ENCODE results near the gene AGBL5. TPM values are rescaled to one million over a fixed set of nuclear protein-coding genes. Genes with fewer than 3 reads are reported as not detected.
A peak's percentile ranks its signal among the peaks of the same experiment; 100 is the strongest.

AGBL5 gene
- total RNA-seq, 2 donors from 2014 or later, result 20.0 to 22.9 TPM

DNA sequence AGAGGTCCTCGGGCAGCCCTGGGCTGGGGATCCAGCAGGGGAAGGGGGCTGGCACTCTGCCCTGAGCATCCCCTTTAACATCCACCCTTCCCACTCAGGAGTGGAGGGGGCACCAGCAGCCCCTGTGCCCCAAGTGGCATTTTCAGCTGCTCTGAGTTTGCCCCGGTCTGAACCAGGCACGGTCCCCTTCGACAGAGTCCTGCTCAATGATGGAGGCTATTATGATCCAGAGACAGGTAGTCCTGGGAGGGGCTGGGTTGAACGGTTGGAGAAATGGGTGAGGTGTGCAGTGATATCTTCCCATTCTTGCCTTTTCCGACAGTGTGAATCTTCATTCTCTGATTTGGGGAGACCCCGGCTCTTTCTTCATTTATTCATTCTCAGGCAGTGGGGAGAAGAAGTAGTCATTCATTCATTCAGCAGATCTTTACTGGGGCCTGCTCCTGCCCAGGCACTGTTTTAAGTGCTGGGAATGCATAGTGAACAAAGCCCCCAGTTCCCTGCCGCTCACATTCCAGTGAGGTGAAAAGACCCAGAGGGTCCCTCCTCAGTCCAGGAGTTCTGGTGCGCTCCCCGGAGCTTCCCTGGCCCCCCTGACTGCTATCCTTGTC lies 33.7 kb downstream of the AGBL5 start:
- intact Hi-C loops (cut with DNase I), result loop anchor here (5.0 to 10.0 kb wide), 2 partner anchors 50 to 113 kb away; partner anchors contain the start of genes TMEM214 (in 2 of the 2) and MAPRE3 (in 1 of the 2)
- no peak for DNase-seq (ENCODE audit: low spot score)

DNA sequence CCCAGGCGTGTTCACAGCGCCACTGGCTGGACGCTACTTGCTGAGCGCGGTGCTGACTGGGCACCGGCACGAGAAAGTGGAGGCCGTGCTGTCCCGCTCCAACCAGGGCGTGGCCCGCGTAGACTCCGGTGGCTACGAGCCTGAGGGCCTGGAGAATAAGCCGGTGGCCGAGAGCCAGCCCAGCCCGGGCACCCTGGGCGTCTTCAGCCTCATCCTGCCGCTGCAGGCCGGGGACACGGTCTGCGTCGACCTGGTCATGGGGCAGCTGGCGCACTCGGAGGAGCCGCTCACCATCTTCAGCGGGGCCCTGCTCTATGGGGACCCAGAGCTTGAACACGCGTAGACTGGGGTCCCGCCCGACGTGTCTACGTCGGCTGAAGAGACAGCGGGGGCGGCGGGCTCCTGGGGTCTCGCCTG lies 34.2 kb downstream of the AGBL5 start:
- intact Hi-C loops (cut with DNase I), result loop anchor here (2.0 to 10.0 kb wide), 3 partner anchors 33 to 113 kb away; partner anchors contain the start of genes TMEM214 (in 2 of the 2) and MAPRE3 (in 1 of the 2)
- DNase-seq (ENCODE audit: low spot score), result peak; percentile 94

DNA sequence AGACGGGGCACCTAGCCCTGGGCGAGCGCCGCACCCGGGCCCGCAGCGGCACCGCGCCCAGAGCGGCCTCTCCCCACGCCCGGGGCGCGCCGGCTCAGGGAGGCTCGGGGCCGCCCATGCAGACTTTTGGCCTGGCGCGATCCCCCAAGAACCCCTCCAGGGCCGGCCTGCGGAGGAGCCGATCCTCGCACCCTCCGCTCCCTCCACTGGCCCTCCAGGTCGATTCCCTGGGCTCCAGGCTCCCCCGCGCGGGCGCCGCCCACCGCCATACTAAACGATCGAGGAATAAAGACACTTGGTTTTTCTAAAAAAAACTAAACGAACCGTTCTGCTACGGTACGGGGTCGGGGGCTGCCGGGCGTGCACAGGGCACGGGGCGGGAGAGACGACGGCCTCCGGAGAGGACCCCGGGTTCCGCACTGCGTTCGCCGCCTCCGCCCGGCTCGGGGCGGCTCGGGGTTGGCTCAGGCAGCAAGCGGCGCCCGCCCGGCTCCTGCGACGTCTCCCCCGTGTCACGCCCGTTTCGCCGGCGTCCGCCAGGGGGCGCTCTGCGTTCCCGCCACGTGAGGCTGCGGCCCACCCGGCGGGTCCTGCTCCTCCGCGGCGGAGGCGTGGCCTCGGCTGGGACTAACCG lies 34.7 kb downstream of the AGBL5 start:
- intact Hi-C loops (cut with DNase I), result loop anchor here (2.0 to 10.0 kb wide), 3 partner anchors 33 to 114 kb away; partner anchors contain the start of genes TMEM214 (in 2 of the 2) and MAPRE3 (in 1 of the 2)
- DNase-seq (ENCODE audit: low spot score), result peak; percentile 99

DNA sequence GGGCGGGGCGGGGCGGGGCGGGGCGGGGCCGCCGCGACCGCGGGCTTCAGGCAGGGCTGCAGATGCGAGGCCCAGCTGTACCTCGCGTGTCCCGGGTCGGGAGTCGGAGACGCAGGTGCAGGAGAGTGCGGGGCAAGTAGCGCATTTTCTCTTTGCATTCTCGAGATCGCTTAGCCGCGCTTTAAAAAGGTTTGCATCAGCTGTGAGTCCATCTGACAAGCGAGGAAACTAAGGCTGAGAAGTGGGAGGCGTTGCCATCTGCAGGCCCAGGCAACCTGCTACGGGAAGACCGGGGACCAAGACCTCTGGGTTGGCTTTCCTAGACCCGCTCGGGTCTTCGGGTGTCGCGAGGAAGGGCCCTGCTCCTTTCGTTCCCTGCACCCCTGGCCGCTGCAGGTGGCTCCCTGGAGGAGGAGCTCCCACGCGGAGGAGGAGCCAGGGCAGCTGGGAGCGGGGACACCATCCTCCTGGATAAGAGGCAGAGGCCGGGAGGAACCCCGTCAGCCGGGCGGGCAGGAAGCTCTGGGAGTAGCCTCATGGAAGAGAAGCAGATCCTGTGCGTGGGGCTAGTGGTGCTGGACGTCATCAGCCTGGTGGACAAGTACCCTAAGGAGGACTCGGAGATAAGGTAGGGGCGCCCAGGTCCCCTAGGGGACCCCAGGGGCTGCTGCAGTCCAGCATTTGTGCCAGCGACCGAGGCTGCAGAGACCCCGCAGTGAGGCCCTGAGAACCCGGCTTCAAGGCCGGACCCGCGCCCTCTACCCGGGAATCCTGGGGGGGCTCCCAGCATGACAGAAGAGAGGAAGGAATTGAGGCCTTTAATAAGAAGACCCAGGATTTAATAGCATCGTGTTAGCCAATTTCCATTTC lies 35.5 kb downstream of the AGBL5 start, which contains the start of gene KHK:
Gene KHK, plus strand, starts transcription at position 49 of the 870 bp plus-strand sequence. Its CDS starts 488 bp downstream, at position 537.
- DNase-seq (ENCODE audit: low spot score), result no peak
- intact Hi-C loops (cut with DNase I), result loop anchor here (2.0 to 10.0 kb wide), 3 partner anchors 34 to 115 kb away; partner anchors contain the start of genes TMEM214 (in 2 of the 2) and MAPRE3 (in 1 of the 2)

DNA sequence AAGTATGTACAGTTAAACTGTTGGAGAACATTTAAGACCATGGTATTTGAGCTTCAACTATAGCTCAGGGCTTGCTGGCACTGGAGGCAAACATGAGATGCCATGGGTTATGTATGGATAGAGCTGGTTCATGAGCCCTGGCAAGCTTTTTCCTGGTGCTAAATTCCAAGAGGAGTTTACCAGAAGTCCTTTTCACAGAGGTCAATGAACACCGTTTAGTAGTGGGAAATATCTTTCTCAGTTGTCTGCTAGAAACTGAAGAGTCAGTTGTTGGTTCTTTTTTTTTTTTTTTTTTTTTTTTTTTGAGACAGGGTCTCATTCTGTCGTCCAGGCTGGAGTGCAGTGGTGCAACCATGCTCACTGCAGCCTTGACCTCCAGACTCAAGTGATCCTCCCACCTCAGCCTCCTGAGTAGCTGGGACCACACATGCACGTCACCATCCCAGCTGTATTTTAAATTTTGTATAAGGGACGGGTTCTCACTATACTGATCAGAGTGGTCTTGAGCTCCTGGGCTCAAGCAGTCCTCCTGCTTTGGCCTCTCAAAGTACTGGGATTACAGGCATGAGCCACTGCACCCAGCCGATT lies 36.4 kb downstream of the AGBL5 start:
- intact Hi-C loops (cut with DNase I), result loop anchor here (2.0 to 10.0 kb wide), 3 partner anchors 35 to 116 kb away; partner anchors contain the start of genes TMEM214 (in 2 of the 2) and MAPRE3 (in 1 of the 2)
- no peak for DNase-seq (ENCODE audit: low spot score)

DNA sequence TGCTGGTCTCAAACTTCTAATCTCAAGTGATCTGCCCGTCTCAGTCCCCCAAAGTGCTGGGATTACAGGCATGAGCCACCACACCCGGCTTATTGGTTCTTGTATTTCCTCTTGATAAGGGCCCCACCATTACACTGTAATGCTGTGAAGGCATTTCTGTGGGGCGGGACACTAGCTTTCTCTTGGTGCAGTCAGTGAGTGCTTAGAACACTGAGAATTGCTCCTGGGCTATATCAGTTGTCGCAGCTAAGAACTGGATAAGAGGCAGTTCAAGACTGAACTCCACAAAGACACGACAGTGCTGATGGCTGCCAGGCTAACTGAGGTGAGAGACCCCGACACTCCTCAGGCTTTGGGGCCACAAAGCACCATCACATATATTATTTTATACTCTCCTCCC lies 37.2 kb downstream of the AGBL5 start:
- intact Hi-C loops (cut with DNase I), result loop anchor here (5.0 to 10.0 kb wide), 2 partner anchors 54 to 116 kb away; partner anchors contain the start of genes TMEM214 (in 2 of the 2) and MAPRE3 (in 1 of the 2)
- DNase-seq (ENCODE audit: low spot score), result no peak

DNA sequence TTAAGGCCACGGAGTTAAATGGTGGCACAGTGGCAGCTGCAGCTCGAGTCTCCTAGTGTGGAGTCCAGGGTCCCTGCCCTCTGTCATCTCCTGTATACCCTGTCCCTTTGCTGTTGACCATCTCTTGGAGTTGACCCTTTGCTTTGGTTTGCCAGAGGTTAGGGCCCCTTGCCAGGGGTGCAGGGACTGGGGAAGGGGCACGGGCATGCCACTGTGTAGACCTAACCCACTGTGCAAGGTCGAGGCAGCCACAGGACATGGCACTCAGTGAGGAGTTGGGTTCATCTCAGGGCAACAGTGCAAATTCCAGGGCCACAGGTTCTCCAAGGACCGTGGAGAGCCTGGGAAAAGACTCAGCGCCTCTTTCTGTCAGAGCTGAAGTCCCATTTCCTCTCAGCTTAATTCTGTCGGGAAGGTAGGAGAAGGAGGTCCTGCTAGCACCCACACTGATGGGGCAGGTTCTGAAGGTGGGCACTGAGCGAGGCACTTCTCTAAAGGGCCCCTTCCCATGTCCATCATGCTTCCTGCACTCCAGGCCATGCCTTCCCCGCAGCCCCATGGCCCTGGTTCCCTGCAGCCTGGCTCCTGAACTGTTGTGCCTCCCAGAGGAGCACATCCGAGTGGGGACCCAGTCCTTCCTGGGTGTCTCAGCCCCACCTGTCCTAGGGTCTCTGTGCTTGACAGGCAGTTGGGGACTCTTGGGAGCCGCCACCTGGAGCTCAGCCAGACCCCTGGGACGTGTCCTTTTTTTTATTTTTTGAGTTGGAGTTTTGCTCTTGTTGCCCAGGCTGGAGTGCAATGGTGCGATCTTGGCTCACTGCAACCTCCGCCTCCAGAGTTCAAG lies 37.9 kb downstream of the AGBL5 start:
- peak; percentile 71 for DNase-seq (ENCODE audit: low spot score)

DNA sequence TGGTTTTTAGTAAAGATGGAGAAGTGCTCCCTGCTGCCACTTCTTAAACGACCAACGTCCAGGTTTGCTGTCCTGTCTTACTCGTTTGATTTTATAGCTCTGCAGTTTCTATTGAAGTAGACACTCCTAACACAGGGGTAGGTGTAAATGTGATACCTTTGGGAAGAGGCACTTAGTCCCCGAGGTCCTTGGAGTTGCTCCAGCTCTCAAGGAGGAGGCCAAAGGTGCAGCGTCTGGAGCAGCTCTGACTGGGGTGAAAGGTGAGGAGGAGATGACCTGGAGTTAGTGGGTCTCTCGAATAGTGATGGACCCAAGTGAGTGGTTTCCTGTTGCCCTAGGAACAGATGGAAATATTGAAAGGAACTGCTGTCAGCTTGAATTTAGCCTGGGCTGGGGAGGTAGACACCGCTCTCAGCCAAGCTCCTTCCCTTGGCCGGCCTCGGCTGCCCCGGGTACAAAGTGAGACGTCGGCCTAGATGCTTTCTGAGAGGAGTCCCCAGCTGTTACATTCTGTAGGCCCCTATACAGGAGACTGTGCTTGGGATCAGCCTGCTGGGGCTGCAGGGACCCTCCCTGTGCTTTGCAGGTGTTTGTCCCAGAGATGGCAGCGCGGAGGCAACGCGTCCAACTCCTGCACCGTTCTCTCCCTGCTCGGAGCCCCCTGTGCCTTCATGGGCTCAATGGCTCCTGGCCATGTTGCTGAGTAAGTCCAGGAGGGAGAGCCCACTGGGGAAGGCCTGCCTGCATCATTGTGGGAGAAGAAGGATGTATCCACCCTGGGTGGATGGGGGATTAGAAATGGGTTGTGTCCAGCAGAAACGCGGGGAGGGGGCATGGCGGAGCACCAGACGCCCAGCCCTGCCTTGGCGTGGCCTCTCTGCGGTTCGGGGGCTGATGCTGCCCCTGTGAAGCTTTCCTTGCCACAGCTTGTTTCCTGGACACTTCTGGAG lies 40.6 kb downstream of the AGBL5 start:
- no peak for DNase-seq (ENCODE audit: low spot score)
- intact Hi-C loops (cut with DNase I), result no loop called here

More for the DNA sequence above, 37.9 kb downstream of the AGBL5 start:
- intact Hi-C loops (cut with DNase I), result loop anchor here (5.0 to 10.0 kb wide), 2 partner anchors 55 to 117 kb away; partner anchors contain the start of genes TMEM214 (in 2 of the 2) and MAPRE3 (in 1 of the 2)

DNA sequence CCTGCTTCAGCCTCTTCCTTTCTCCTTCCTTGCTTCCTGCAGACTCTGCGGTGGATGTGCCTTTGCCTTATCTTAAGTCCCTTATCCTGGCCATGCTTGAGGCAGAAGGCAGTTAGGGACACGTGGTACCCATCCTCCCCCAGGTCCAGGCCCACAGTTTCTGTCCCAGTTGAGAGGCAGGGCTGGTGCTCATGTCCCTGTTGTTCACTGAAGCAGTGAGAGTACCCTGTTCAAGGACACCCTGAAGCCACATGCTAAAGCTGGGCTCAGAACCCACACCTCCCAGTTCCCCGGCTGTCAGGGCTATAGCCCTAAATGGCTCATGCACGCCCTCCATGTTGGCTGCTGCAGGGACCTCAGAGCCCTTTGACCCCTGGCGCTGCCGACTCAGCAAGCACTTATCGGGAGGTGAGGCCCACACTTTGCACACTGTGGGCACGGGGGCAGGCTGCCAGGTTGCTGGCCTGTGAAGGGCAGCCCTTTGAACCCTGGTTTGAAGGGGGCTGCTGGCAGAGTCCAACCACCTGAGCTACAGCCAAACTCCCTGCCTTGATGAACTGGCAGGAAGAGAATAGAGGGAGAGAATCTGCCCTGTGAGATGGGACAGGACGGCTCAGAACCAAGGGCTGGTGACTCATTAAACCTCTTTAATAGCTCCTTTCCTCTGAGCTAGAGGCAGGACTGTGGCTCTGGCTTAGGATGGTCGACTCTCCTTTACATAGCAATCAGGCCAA lies 41.4 kb downstream of the AGBL5 start:
- DNase-seq (ENCODE audit: low spot score), result no peak
- intact Hi-C loops (cut with DNase I), result no loop called here

DNA sequence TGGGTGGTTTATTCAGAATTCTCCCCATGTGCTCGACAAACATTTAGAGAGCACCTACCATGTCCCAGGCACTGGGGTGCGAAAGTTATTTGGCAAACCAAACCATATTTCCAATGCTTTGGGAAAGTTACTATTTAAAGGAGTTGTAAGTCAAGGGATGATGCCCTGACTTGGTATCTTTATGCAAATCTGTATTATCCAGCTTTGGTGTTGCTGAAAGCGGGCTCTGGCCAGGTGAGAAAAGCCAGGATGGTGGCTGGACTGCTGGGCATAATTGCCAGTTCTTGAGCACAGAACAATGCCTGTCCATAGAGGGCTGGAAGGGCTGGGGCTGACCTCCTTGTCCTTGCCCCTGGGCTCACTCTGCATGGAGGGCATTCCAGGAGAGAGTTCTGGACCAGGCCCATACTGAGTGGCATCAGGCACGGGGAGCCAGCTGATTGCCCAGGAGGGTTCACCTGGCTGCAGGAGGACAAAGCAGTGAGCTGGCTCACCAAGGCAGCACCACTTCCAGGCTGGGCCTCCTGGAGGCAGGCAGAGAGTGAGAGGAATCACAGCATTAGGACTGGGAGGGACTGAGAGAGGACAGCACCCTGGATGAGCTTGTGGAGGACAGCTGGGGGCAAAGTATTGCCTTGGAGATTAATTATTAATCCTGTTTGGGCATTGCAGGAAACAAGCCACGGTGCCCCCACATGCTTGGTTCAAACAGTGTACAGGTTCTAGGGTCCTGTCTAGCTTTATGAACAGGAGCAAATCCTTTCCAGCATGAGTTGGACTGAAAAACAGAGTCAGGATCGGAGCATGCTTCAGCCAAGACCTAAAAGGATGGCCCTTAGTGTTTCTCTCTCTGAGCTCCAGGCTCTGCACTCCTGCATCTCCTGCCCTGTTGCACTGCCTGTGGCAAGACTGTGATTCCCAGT lies 42.2 kb downstream of the AGBL5 start:
- no peak for DNase-seq (ENCODE audit: low spot score)
- intact Hi-C loops (cut with DNase I), result no loop called here

DNA sequence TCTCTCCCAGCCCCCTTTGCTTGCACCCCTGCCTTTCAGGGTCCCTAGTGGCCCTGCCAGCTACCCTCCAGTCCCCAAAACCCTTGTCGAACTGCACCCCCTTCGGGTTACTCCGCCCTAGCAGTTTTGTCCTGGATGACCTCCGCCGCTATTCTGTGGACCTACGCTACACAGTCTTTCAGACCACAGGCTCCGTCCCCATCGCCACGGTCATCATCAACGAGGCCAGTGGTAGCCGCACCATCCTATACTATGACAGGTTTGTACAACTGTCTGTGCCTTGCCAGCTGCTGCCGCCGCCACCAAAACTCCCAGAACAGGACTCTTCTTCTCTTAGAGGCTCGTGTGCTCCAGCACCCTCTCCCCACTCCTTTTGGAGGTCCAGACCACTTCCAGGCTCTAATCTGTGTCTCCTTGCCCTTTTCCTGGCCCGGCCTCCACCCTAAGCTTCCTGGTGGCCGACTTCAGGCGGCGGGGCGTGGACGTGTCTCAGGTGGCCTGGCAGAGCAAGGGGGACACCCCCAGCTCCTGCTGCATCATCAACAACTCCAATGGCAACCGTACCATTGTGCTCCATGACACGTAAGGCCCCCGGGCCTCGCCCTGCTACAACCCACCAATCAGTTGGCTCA lies 43.0 kb downstream of the AGBL5 start:
- intact Hi-C loops (cut with DNase I), result no loop called here
- no peak for DNase-seq (ENCODE audit: low spot score)

DNA sequence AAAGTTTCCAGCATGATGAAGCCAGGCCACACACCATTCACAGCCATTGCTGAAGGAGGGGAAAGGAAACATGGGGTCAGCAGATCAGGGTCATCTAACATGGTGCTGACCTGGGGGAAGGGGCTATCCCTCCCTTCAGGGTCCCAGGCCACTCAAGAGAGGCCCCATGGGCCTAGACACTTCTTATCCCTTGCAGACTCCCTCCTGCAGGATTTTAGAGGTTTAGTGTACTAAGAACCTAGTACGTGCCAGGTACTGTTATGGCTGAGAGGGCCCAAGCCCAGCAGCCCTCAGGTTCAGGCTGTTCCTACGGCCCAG lies 43.9 kb downstream of the AGBL5 start:
- intact Hi-C loops (cut with DNase I), result loop anchor here in 1 of 2 donors (5.0 kb wide), 1 partner anchor 107 kb away; no protein-coding TSS in a partner anchor
- DNase-seq (ENCODE audit: low spot score), result no peak

DNA sequence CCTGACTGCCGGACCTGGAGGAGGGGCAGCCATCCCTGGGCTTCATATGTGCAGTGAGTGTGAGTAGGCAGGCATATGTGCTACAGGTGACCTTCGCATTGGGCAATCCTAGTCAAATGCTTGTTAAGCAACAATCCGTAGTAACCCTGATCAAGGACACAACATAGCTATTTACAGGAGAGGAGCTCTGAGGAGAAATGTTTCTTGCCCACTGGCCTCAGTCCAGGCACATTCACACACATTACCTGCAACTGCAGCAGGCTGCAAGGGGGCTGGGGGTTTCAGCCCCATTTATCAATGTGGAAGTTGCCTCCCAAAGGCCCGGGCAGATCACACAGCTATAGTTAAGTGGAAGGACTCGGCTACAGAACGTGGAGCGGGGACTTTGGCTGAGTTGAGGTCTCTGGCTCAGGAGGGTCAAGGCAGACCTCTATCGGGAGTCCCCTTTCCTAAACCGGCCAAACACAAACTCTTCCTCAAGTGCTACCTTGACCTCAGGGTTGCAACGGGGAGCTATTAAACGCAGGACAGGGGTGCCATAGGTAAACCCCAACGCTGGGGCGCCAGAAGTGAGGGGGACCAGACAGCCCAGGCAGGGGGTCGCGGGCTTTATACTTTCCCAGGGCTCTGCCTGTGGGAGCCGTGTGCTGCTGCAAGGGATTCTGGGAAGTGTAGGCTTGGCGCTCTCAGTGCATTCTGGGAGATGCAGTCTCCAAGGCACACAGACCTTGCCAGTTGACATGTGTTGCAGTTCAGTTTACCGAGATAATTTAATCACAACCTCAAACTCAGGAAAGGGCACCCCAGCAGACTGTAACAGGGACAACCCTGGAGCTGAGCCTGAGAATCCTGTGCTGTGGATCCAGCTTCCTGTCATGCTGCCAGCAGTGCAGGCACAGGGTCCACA lies 44.5 kb downstream of the AGBL5 start:
- intact Hi-C loops (cut with DNase I), result loop anchor here in 1 of 2 donors (5.0 kb wide), 1 partner anchor 106 kb away; no protein-coding TSS in a partner anchor
- peak; percentile 80 for DNase-seq (ENCODE audit: low spot score)

Measured in posterior vena cava (tissue), 2 donors.